HT1080 (cell line): ENCODE results near the gene DAG1. TPM values are rescaled to one million over a fixed set of nuclear protein-coding genes. Genes with fewer than 3 reads are reported as not detected.

Experiments used
- DNase-seq: peaks from one replicate; pipeline ENCODE4 v3.0.0-alpha.2; 2015; ENCODE audit warnings: low read depth
- polyA plus RNA-seq, 2 experiments: library from polyadenylated mRNA; depleted of rRNA; stranded (reverse); fragments of >200 nt; gene quantifications; 2 replicates each; pipeline ENCODE4 v1.2.3, GENCODE V29; 2015
- total RNA-seq: library from RNA; depleted of rRNA; stranded (reverse); fragments of >200 nt; shearing (Covaris generic); gene quantifications from 2 replicates; pipeline ENCODE4 v1.2.3, GENCODE V29; 2014; rRNA removed

DAG1 gene
- 41.4 and 48.1 TPM in 2 replicates for total RNA-seq
- polyA plus RNA-seq (2015; cell fraction: cytosol; rRNA removed) = 32.5 and 37.7 TPM in 2 replicates
- 57.1 and 63.5 TPM in 2 replicates for polyA plus RNA-seq (2015; cell fraction: nucleus; rRNA removed)

DNA sequence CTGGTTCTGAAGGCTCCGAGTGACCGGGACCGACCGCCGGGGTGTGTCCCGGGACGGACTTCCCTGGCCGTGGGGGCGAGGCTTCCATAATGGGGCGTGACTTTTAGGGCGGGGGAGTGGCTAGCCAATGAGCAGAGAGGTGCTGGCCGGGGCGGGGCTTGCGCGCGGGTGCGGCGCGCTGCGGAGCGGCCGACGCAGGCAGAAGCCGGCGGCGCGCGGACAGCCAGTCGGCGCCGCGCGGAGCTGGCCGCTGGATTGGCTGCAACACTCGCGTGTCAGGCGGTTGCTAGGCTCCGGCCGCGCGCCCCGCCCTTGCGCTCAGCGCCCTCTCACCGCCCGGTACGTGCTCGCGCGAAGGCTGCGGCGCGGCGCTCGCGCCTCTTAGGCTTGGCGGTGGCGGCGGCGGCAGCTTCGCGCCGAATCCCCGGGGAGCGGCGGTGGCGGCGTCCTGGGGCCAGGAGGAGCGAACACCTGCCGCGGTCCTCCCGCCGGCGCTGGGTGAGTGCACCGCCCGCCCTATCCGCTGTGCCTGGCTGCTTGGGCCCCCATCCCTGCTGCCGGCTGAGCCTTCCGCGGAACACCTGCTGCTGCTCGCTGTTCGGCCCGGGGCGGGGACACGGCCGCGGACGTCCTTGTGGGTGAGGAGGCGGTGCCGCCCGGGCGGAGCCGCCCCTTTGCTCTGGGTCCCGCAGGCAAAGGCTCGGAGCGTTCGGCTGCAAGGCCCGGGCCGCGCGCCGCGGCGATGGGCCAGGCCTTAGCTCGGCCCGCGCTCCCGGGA, at the start of gene DAG1:
Gene DAG1, plus strand, starts transcription at position 332 of the 778 bp plus-strand sequence. CDS start 40,268 bp downstream, outside the sequence.
- DNase-seq = peak; percentile 94

- no peak for DNase-seq
Observed at GRCh38 chr3:49421890-49422378, 48.1 kb upstream of the DAG1 start.

DNA sequence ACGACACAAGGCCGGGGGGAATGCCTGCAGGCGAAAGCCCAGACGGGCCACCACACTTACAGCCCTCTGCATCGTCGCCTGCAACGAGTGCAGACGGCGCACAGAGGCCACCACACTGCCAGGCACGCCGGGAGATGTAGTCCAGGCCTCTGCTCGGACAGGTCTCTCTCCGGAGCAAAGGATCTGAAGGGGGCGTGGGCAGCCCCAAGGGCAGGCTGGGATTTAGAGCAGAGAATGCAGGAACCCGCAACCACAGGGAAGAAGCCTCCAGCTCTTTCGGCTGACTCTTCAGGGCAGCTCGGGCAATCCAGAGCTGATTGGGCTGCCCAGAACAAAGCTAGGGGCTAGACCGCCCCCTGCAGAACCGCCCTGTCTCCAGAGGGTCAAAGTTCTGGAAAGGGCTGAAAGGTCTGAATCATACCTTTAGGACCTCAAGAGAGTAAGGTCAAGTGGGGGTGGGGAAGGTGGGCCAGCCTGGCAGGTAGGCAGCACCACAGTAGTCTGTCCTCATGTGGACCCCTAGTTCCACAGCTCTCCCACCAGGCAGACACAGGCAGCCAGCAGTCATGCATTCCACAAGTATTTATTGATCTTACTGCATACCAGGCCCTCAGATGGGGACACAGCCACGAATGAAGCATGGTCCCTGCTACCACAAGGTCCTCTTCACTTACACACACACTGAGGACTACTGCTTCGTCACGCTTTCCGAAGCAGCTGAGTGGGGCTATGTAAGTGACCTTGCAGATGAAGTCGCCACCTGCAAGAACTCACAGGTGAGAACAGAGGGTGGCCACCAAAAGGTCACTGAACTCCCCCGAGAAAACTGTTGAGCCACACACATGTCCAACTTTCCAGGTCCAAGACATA, 47.5 kb upstream of the DAG1 start, which contains the start of gene AMT:
Gene AMT, minus strand, starts transcription at position 95 of the 870 bp plus-strand sequence. Its CDS starts 23 bp downstream, at position 72.
- no peak for DNase-seq

- DNase-seq = no peak
Observed at GRCh38 chr3:49424816-49425215, 45.3 kb upstream of the DAG1 start.

GRCh38 chr3:49427586-49427985, 42.5 kb upstream of the DAG1 start:
- DNase-seq = no peak

GRCh38 chr3:49428752-49429080, 41.4 kb upstream of the DAG1 start:
- no peak for DNase-seq

GRCh38 chr3:49434731-49435130, 35.3 kb upstream of the DAG1 start:
- DNase-seq = peak; percentile 43

DNA sequence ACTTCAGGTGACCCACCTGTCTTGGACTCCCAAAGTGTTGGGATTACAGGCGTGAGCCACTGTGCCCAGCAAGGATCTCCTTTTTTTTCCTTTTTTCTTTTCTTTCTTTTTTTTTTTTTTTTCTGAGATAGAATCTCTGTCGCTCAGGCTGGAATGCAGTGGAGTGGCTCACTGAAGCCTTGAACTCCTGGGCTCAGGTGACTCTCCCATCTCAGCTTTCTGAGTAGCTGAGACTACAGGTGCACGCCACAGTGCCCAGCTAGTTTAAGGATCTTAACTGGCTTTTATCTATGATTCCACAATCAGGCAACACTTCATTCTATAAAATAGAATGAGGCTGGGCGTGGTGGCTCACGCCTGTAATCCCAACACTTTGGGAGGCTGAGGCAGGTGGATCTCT, 24.7 kb upstream of the DAG1 start:
- DNase-seq = no peak

DNA sequence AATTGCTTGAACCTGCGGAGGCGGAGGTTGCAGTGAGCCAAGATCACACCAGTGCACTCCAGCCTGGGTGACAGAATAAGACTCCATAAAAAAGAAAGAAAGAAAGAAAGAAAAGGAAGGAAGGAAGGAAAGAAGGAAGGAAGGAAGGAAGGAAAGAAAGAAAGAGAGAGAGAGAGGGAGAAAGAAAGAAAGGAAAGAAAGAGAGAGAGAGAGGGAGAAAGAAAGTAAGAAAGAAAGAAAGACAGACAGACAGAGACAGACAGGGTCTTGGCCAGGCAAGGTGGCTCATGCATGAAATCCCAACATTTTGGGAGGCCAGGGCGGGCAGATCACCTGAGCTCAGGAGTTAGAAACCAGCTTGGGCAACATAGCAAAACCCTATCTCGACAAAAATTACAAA, 16.4 kb upstream of the DAG1 start:
- DNase-seq = no peak

DNA sequence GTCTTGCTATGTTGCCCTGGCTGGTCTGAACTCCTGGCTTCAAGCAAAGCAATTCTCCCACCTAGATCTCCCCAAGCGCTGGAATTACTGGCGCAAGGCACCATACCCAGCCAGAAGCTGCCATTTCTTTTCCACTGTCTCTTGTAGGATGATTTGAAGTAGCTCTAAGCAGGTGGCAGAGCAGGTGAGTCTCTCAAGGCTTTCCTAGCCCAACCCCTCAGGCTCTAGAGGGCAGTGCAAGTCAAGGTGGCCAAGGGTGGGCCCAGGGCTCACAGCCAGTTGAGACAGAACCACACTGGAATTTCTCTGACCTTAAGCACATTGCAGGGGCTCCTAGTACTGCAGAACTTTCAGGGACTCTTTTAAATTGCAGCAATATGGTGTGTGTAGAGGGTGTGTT, 15.6 kb upstream of the DAG1 start:
- DNase-seq = peak; percentile 26

DNA sequence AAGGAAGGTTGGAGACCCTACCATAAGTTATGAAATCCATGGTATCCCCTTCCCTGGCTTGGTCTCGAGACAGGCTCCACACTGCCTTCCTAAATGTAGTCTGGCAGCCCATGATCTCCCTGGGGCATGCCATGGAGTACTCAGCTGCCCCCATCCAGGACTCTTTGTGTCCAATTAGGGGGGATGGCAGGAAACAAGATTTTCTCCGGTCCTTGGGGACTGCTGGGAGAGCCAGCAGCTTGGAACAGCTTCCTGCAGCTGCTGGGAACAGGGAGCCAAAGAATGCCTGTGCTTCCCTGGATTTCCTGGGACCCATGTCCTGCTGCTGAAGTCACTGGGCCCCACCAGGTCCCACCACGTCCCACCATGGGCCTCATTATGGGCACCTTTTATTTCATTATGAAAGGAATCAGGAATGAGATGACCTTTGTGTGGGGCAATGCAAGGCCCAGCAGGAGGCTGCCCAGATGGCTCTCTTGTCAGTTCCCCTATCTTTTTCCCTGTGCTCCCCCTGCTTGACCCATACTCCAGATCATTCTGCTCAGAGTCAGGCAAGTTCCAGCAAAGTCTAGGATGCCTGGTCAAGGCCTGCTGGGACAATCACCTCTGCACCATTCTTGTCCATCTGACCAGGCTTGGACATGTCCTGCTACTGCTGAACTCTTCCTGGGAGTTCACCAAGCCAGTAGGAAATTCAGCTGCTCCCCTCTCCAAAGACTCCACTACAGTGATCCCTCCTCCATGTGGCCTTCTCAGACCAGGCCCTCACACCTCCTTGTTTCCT, 15.0 kb upstream of the DAG1 start:
- no peak for DNase-seq

DNA sequence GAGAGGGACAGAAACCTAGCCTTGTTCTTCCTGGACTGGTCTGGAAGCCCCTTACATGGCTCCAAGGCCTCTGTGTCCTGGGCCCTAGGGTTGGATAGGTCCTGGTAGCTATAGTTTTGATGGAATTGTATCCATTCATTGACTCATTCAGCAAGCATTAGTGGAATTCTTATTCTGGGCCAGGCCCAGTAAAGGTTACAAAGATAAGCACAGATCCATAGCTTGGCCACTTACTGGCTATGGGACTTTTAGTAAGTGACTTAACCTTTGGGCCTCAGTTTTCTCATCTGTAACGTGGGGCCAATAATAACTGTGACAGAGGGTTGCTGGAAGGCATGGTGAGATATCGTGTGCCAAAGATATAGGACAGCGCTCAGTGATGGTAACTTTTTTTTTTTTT, 13.6 kb upstream of the DAG1 start:
- DNase-seq = peak; percentile 14

GRCh38 chr3:49460188-49460890, 9.7 kb upstream of the DAG1 start:
- DNase-seq = no peak

DNA sequence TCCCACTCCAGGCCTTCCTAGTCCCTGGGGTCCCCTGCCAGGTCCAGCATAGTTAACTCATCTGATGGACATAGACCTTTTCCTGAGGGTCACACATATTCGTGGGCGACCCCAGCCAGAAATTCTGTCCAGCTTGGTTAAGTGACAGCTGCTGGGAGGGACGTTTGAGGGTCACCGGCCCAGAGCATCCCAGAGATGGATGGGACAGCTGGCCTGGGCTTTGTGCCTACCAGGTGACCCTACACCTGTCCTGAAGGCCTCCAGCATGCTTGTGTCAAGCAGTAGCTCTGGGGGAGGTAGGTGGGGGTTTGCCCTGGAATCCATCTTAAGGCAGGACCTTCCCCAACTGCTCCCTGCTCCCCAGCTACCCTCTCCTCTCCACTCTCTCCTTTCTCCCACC, 9.1 kb upstream of the DAG1 start:
- no peak for DNase-seq

DNA sequence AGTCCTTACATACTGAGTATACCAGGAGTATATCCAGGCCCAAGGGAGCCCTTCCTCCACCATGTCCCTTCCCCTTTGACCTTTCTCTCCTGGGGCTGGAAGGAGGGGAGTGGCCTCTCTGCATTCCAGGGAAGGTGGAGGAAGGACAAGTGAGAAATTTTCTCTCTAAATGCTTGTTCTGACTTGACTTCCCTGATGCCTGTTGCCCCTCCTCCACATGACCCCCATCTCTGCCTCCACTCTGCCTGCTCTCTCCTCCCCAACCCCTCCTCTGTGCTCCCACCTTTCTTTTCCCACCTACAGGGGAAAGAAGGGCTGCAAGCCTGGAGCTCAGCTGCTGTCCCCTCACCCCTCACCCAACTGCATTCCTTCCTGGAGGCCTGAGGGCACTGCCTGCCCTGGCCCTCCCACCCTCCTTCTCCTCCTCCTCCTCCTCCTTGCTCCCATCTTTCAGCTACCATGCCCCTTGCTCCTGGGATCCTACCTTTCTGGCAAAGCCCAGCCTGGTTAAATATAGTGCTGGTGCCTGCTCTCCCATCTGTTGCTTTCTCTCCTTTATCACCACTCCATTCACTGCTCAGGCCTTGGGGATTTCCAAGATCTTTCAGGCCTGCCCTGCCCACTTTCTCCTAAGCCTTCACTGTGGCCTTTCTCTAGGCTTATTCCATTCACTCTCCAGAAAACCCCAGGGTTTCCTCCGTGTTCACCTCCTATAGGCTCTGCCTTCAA, 8.5 kb upstream of the DAG1 start:
- DNase-seq = no peak

- DNase-seq = peak; percentile 27
Observed at GRCh38 chr3:49462222-49462621, 7.8 kb upstream of the DAG1 start.

- DNase-seq = no peak
Observed at GRCh38 chr3:49465270-49466034, 4.6 kb upstream of the DAG1 start.

DNA sequence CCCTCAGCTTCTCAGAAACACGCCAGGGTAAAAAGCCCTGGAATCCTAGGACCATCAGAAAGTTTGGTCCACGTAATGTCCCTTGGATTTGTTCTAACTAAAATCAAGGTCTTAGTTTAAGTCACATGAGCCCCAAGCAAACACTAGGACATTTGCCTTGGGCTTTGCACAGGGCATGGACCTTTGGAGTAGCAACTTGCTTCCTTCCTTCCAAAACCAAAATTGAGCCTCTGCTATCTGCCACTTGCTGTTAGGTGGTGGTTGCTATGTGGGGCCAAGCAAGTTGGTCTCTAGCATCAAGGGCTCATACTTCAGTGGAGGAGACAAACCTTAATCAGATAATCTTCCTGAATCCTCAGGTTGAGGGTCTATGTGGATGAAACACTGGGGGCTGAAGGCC, 4.0 kb upstream of the DAG1 start:
- no peak for DNase-seq
